NB4 (cell line): ENCODE measurements around the gene NOX5.

ENCODE experiments used
- DNase-seq: peaks from one replicate; pipeline ENCODE4 v3.0.0; 2010; ENCODE audit warnings: low read depth
- H3K4me3 ChIP-seq: one replicate; pipeline ENCODE4 v1.5.1; 2011; ENCODE audit warnings: mild to moderate bottlenecking, low read depth, low read length, moderate library complexity
- CTCF ChIP-seq: IDR thresholded peaks from one replicate; pipeline ENCODE4 v1.5.1; 2012; ENCODE audit warnings: low read depth, low read length
- MAX ChIP-seq: IDR thresholded peaks from 2 replicates; pipeline ENCODE4 v1.6.1; 2011; ENCODE audit warnings: low read depth, low read length
- MYC ChIP-seq: IDR thresholded peaks from 2 replicates; pipeline ENCODE4 v1.6.1; 2011; ENCODE audit warnings: low read depth, low read length
- POLR2A ChIP-seq: IDR thresholded peaks from 2 replicates; pipeline ENCODE4 v1.6.1; 2011; ENCODE audit warnings: mild to moderate bottlenecking; ENCODE audit not compliant: insufficient read length; ENCODE audit errors: extremely low read depth

Gene NOX5

GRCh38 chr15:69090197-69090948 is 75.9 kb downstream of the NOX5 start:
- DNase-seq: no peak
- no peak overlapping the region for H3K4me3 ChIP-seq
- no peak for TF ChIP-seq POLR2A
- TF ChIP-seq CTCF: no peak
- no peak for TF ChIP-seq MYC
- TF ChIP-seq MAX: no peak

GRCh38 chr15:69091654-69092053 is 77.2 kb downstream of the NOX5 start:
- no peak for DNase-seq
- no peak overlapping the region for H3K4me3 ChIP-seq
- no peak for TF ChIP-seq MYC
- TF ChIP-seq CTCF: no peak
- TF ChIP-seq POLR2A: no peak
- TF ChIP-seq MAX: no peak

GRCh38 chr15:69092159-69092558 is 77.7 kb downstream of the NOX5 start:
- H3K4me3 ChIP-seq: no peak overlapping the region
- TF ChIP-seq CTCF: no peak

GRCh38 chr15:69093127-69093526 is 78.6 kb downstream of the NOX5 start:
- TF ChIP-seq MYC: no peak
- TF ChIP-seq POLR2A: no peak
- TF ChIP-seq MAX: no peak
- TF ChIP-seq CTCF: no peak
- H3K4me3 ChIP-seq: no peak overlapping the region
- no peak for DNase-seq

More at GRCh38 chr15:69092159-69092558, 77.7 kb downstream of the NOX5 start:
- DNase-seq: no peak

GRCh38 chr15:69093614-69094013 is 79.1 kb downstream of the NOX5 start:
- H3K4me3 ChIP-seq: no peak overlapping the region
- no peak for DNase-seq
- TF ChIP-seq MYC (no peak), MAX (no peak), POLR2A (no peak), CTCF (no peak)
